ENCODE results near the gene GOLGB1.

DNA sequence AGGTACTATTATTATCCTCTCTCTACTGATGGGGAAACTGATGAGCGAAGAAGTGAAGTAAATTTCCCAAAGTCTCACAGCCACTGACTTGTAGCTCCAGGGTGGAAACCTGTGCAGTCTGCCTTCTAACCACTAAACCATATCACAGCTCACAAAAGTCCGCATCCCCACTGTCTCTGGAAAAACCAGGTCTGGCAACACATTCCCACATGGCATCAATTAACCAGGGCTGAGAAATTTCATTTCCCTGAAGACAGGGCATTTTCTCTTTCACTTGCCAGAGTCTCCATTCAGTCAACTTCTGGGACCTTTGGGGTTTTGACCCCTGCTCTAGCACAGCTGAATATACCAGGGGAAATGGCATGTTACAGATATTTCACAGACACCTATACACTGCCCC, 129.8 kb downstream of the GOLGB1 start:
- TF ChIP-seq, protein P1, sequence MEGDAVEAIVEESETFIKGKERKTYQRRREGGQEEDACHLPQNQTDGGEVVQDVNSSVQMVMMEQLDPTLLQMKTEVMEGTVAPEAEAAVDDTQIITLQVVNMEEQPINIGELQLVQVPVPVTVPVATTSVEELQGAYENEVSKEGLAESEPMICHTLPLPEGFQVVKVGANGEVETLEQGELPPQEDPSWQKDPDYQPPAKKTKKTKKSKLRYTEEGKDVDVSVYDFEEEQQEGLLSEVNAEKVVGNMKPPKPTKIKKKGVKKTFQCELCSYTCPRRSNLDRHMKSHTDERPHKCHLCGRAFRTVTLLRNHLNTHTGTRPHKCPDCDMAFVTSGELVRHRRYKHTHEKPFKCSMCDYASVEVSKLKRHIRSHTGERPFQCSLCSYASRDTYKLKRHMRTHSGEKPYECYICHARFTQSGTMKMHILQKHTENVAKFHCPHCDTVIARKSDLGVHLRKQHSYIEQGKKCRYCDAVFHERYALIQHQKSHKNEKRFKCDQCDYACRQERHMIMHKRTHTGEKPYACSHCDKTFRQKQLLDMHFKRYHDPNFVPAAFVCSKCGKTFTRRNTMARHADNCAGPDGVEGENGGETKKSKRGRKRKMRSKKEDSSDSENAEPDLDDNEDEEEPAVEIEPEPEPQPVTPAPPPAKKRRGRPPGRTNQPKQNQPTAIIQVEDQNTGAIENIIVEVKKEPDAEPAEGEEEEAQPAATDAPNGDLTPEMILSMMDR (IDR thresholded peaks at IDR 0.05): no peak
- TF ChIP-seq POLR2A (IDR thresholded peaks at IDR 0.05): no peak
